Measurements from ENCODE around the gene BRD3. TPM values are rescaled to one million over a fixed set of nuclear protein-coding genes. Genes with fewer than 3 reads are reported as not detected.
"Not testable (repeated sequence)": the region's sequence is repeated elsewhere in the genome, so short reads cannot be mapped to it uniquely, and the experiment has no call there.

BRD3 gene
- 46.8 TPM for polyA plus RNA-seq (2013, experiment 1 of 2)
- polyA plus RNA-seq (2013, experiment 2 of 2), result 35.2 TPM

DNA sequence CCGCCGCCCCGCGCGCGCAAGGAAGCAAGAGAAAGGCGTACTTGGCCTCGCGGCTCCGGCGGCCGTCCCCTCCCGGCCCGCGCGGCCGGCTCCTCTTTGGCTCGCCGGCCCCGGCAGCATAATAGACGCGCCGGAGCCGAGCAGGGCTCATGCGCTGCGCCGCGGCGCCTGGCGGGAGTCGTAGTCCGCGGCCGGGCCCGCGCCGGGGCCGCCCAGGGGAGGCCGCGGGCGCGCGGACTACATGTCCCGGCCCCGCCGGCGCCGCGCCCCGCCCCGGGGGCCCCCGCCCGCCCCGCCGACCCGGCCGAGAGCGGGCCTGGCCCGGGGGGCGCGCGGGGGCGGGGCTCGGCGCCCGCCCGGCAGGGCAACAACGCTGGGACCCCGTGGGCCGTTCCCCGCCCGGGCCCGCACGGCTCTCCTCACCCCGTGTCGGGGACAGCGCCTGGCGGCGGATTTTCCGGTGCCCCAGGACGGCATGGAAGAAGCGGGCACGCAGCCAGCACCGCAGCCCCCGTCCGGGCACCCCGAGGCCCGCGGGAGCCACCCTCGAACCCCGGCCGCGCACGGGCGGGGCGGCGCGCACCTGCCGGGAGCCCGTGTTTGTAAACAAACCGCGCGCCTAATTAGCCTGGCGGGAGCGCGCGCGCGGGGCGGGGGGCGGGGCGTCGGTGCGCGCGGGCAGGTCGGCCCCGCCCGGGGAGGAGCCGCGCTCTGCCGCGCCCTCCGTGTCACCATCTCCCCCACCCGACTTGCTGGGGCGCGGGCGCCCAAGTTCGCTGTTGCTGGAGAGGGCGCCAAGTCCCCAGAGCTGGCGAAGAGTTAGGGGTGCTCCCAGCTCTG is at the start of gene BRD3:
Gene BRD3, minus strand, starts transcription at position 123 of the 840 bp plus-strand sequence. CDS start 14,549 bp downstream, outside the sequence.
- H3K27ac ChIP-seq (ENCODE audit: low read depth, low read length, severe bottlenecking), result peak within 1 kb of the TSS; percentile 86
- WGBS, 2 experiments (ENCODE audit: insufficient coverage in 2 of 2), result 0% methylated on average over 25 to 77 of the region's 131 CpGs
- peaks cover 2% of the 10 kb centered on the region for H3K4me1 ChIP-seq (ENCODE audit: control insufficient read depth, insufficient read depth, low read length, poor library complexity, severe bottlenecking)
- peak within 1 kb of the TSS; percentile 92 for H3K4me3 ChIP-seq (ENCODE audit: extremely low read depth, insufficient read depth, low read length, poor library complexity, severe bottlenecking)
- peaks cover 4% of the 10 kb centered on the region for H3K36me3 ChIP-seq (ENCODE audit: control insufficient read depth, insufficient read depth, low read length)
- H3K9me3 ChIP-seq (ENCODE audit: control insufficient read depth, low read length), result peaks cover 5% of the 10 kb centered on the region

DNA sequence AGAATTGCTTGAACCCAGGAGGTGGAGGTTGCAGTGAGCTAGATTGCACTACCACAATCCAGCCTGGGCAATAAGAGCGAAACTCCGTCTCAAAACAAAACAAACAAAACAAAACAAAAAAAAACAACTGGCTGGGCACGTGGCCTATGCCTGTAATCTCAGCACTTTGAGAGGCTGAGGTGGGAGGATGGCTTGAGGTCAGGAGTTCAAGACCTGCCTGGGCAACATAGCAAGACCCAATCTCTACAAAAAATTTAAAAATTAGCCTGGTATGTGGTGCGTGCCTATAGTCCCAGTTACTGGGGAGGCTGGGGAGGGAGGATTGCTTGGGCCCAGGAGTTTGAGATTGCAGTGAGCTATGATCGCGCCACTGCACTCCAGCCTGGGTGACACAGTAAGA is 44.7 kb upstream of the BRD3 start:
- no peaks in the 10 kb centered on the region for H3K36me3 ChIP-seq (ENCODE audit: control insufficient read depth, insufficient read depth, low read length)
- no peaks in the 10 kb centered on the region for H3K9me3 ChIP-seq (ENCODE audit: control insufficient read depth, low read length)
- H3K4me1 ChIP-seq (ENCODE audit: control insufficient read depth, insufficient read depth, low read length, poor library complexity, severe bottlenecking), result no peaks in the 10 kb centered on the region
- H3K4me3 ChIP-seq (ENCODE audit: extremely low read depth, insufficient read depth, low read length, poor library complexity, severe bottlenecking), result no peak overlapping the region
- 88% methylated on average over 1 of the region's 6 CpGs; no CpG with 5 or more reads in 1 of the 2 experiments for WGBS, 2 experiments (ENCODE audit: insufficient coverage in 2 of 2)
- H3K27ac ChIP-seq (ENCODE audit: low read depth, low read length, severe bottlenecking), result no peak overlapping the region

DNA sequence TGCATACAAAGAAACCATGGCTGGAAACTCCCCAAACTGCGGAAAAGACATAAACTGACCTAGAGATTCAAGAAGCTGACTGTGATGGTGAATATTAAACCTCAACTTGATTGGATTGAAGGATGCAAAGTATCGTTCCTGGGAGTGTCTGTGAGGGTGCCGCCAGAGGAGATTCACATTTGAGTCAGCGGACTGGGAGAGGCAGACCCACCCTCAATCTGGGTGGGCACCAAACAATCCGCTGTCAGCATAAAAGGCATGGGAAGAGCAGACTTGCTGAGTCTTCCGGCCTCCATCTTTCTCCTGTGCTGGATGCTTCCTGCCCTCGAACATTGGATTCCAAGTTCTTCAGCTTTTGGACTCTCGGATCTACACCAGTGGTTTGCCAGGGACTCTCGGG is 43.2 kb upstream of the BRD3 start:
- 83 to 89% methylated on average over 8 to 9 of the region's 9 CpGs for WGBS, 2 experiments (ENCODE audit: insufficient coverage in 2 of 2)
- Histone ChIP-seq H3K27ac (ENCODE audit: low read depth, low read length, severe bottlenecking) (no peak overlapping the region), H3K9me3 (ENCODE audit: control insufficient read depth, low read length) (no peaks in the 10 kb centered on the region), H3K4me1 (ENCODE audit: control insufficient read depth, insufficient read depth, low read length, poor library complexity, severe bottlenecking) (no peaks in the 10 kb centered on the region), H3K36me3 (ENCODE audit: control insufficient read depth, insufficient read depth, low read length) (no peaks in the 10 kb centered on the region), H3K4me3 (ENCODE audit: extremely low read depth, insufficient read depth, low read length, poor library complexity, severe bottlenecking) (no peak overlapping the region)

DNA sequence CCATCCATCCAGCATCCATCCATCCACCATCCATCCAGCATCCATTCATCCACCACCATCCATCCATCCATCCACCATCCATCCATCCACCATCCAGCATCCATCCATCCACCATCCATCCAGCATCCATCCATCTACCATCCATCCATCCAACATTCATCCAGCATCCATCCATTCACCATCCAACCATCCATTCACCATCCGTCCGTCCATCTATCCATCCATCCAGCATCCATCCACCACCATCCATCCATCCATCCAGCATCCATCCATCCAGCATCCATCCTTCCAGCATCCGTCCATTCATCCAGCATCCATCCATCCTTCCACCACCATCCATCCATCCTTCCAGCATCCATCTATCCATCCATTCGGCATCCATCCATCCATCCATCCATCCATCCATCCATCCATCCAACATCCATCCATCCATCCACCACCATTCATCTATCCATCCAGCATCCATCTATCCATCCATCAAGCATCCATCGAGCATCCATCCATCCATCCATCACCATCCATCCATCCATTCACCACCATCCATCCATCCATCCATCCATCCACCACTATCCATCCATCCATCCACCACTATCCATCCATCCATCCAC is 35.7 kb upstream of the BRD3 start:
- Histone ChIP-seq H3K4me3 (ENCODE audit: extremely low read depth, insufficient read depth, low read length, poor library complexity, severe bottlenecking) (no peak overlapping the region), H3K36me3 (ENCODE audit: control insufficient read depth, insufficient read depth, low read length) (no peaks in the 10 kb centered on the region), H3K9me3 (ENCODE audit: control insufficient read depth, low read length) (no peaks in the 10 kb centered on the region), H3K27ac (ENCODE audit: low read depth, low read length, severe bottlenecking) (no peak overlapping the region), H3K4me1 (ENCODE audit: control insufficient read depth, insufficient read depth, low read length, poor library complexity, severe bottlenecking) (no peaks in the 10 kb centered on the region)
- WGBS, 2 experiments (ENCODE audit: insufficient coverage in 2 of 2), result 64 to 70% methylated on average over 4 to 5 of the region's 5 CpGs

DNA sequence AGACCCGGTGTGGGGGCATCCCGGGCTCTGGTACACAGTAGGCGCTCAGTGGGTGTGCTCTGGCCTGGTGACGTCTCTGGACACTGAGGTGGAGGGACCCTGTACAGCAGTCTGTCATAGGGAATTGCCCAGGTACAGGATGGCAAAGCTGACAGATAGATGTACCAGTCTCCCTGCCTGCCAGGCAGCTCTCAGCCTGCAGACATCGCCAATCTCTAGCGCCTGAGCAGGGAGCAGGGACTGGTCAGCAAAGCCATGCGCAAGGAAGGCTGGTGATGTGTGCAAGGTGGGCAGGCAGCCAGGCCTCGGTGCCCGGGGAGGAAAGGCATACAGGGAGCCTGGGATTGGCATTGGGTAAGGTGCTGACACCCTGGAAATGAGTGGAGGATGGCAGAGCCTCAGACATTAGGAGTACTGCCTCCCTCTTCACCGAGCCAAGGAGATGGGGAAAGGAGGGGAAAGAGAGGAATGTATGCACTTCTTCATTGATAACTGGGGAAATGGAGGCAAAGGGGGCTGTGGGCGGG is 33.9 kb upstream of the BRD3 start:
- 86 to 90% methylated on average over 10 of the region's 11 CpGs for WGBS, 2 experiments (ENCODE audit: insufficient coverage in 2 of 2)

DNA sequence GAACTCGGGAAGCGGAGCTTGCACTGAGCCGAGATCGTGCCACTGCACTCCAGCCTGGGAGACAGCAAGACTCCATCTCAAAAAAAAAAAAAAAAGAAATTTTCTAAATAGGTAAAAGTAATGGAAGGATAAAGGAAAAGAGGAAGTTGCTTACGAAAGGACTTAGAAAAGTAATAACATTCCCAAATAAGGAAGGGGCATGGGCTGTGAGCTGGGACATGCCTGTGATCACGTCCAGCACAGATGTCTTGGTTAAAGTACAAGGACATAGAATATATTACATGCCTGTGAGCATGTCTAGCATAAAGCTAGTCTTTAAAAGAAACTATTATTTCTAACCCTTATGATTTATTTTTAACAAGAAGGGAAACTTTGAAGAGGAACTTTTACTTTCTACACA is 33.3 kb upstream of the BRD3 start:
- H3K4me1 ChIP-seq (ENCODE audit: control insufficient read depth, insufficient read depth, low read length, poor library complexity, severe bottlenecking); H3K27ac ChIP-seq (ENCODE audit: low read depth, low read length, severe bottlenecking); H3K4me3 ChIP-seq (ENCODE audit: extremely low read depth, insufficient read depth, low read length, poor library complexity, severe bottlenecking); H3K36me3 ChIP-seq (ENCODE audit: control insufficient read depth, insufficient read depth, low read length); H3K9me3 ChIP-seq (ENCODE audit: control insufficient read depth, low read length): not testable (repeated sequence)
- WGBS, 2 experiments (ENCODE audit: insufficient coverage in 2 of 2), result no CpG with 5 or more reads among the region's 6 CpGs

More for the DNA sequence above, 33.9 kb upstream of the BRD3 start:
- Histone ChIP-seq H3K27ac (ENCODE audit: low read depth, low read length, severe bottlenecking) (no peak overlapping the region), H3K4me3 (ENCODE audit: extremely low read depth, insufficient read depth, low read length, poor library complexity, severe bottlenecking) (no peak overlapping the region), H3K4me1 (ENCODE audit: control insufficient read depth, insufficient read depth, low read length, poor library complexity, severe bottlenecking) (no peaks in the 10 kb centered on the region), H3K9me3 (ENCODE audit: control insufficient read depth, low read length) (no peaks in the 10 kb centered on the region), H3K36me3 (ENCODE audit: control insufficient read depth, insufficient read depth, low read length) (no peaks in the 10 kb centered on the region)

DNA sequence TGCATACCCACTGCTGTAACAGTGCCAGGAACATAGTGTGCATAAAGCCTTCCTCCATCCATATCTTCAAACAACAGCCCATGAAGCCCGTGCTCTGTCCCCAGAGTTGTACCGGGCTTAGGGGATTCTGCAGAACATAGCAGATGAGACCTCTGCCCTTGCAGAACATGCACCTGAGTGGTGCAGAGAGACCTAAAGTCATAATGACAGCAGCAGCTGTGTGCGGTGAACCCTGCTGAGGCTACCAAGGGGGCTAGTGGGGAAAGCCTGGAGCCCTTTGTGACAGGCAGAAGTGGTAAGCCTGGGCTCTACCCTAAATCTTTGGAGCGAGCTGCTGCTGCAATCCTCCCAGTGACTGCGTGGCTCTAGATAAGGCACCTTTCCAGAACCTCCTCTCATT is 32.2 kb upstream of the BRD3 start:
- H3K36me3 ChIP-seq (ENCODE audit: control insufficient read depth, insufficient read depth, low read length), result no peaks in the 10 kb centered on the region
- 84 to 96% methylated on average over 3 to 5 of the region's 5 CpGs for WGBS, 2 experiments (ENCODE audit: insufficient coverage in 2 of 2)
- H3K9me3 ChIP-seq (ENCODE audit: control insufficient read depth, low read length), result no peaks in the 10 kb centered on the region
- H3K4me1 ChIP-seq (ENCODE audit: control insufficient read depth, insufficient read depth, low read length, poor library complexity, severe bottlenecking), result no peaks in the 10 kb centered on the region
- H3K27ac ChIP-seq (ENCODE audit: low read depth, low read length, severe bottlenecking), result no peak overlapping the region
- no peak overlapping the region for H3K4me3 ChIP-seq (ENCODE audit: extremely low read depth, insufficient read depth, low read length, poor library complexity, severe bottlenecking)

DNA sequence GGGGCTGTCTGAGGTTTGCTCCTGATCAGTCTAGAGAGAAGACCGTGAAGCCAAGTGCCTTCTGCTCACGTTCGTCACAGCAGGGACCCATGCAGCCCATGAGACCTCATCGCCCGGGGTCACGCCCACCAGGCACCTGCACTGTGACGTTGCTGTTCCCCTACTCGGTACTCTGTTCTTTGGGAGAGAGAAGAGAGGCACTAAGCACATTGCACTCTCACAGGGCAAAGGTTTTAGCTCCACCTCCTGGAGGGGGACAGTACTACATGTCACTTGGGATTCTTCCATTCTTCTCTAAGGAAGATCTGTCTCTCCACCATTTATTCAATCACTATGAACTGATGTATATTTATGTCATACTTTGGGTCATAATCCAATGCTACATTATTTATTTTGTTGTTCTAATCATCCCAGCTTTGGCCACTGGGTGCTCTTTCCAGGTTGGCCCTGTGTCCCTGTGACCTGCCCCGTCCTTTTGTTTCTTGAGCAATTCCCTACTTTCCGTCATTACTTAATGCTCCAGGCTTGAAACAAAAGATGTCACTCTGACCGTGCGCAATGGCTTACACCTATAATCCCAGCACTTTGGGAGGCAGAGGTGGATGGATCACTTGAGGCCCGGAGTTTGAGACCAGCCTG is 31.4 kb upstream of the BRD3 start:
- no peaks in the 10 kb centered on the region for H3K9me3 ChIP-seq (ENCODE audit: control insufficient read depth, low read length)

DNA sequence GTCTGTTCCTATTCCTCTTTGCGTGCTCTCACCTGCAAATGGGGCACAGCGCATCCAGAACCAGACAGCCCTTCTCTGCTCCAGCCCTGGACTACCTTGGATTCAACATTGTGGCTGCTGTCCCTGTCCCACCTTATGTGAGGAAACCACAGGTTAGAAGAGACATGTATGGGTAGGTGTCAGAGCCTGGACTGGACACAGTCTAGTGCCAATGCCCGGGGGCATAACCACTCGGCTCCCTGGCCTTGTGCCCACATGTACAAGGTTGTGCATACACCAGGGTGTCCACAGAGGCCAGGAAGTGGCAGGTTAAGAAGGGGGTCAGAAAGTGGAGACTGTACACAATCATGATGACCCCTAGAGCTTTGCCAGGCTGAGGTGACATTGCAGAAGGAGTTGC is 22.1 kb upstream of the BRD3 start:
- H3K27ac ChIP-seq (ENCODE audit: low read depth, low read length, severe bottlenecking), result no peak overlapping the region
- no peaks in the 10 kb centered on the region for H3K9me3 ChIP-seq (ENCODE audit: control insufficient read depth, low read length)
- no peaks in the 10 kb centered on the region for H3K36me3 ChIP-seq (ENCODE audit: control insufficient read depth, insufficient read depth, low read length)
- H3K4me3 ChIP-seq (ENCODE audit: extremely low read depth, insufficient read depth, low read length, poor library complexity, severe bottlenecking), result no peak overlapping the region
- H3K4me1 ChIP-seq (ENCODE audit: control insufficient read depth, insufficient read depth, low read length, poor library complexity, severe bottlenecking), result no peaks in the 10 kb centered on the region
- WGBS, 2 experiments (ENCODE audit: insufficient coverage in 2 of 2), result 91 to 94% methylated on average over 4 of the region's 4 CpGs

More for the DNA sequence above, 31.4 kb upstream of the BRD3 start:
- H3K4me1 ChIP-seq (ENCODE audit: control insufficient read depth, insufficient read depth, low read length, poor library complexity, severe bottlenecking), result no peaks in the 10 kb centered on the region
- no peak overlapping the region for H3K4me3 ChIP-seq (ENCODE audit: extremely low read depth, insufficient read depth, low read length, poor library complexity, severe bottlenecking)
- H3K27ac ChIP-seq (ENCODE audit: low read depth, low read length, severe bottlenecking), result no peak overlapping the region
- WGBS, 2 experiments (ENCODE audit: insufficient coverage in 2 of 2), result 44 to 57% methylated on average over 4 to 6 of the region's 13 CpGs
- no peaks in the 10 kb centered on the region for H3K36me3 ChIP-seq (ENCODE audit: control insufficient read depth, insufficient read depth, low read length)

DNA sequence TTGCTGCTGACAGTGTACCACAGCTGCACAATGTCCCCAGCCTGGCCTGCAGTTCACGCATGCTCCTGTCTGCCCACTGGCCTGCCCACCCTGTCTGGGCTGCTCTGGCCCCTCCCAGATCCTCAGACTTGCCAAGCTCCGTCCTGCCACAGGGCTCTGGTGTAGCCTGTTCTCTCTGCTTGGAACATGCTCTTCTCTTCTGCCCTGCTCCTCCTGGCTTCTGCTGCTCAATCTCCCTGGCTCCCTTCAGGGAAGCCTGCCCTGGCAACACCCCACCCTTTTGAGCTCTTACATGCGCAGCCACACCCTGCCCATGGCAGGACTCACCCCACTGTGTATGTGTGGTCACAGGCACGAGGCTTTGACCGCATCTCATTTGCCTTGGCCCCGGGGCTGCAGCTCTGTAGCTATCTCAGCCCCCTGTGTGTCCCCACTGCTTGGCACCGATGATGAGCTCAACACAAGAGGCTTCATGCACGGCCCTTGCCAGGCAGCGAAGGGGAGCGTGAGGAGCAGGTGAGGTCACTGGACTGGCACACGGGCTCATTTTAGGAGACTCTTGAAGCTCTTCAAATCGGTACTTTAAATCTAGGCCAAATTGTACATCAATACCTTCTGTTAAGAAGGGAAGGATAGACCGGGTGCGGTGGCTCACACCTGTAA is 20.4 kb upstream of the BRD3 start:
- Histone ChIP-seq H3K4me1 (ENCODE audit: control insufficient read depth, insufficient read depth, low read length, poor library complexity, severe bottlenecking) (no peaks in the 10 kb centered on the region), H3K27ac (ENCODE audit: low read depth, low read length, severe bottlenecking) (no peak overlapping the region), H3K9me3 (ENCODE audit: control insufficient read depth, low read length) (no peaks in the 10 kb centered on the region), H3K36me3 (ENCODE audit: control insufficient read depth, insufficient read depth, low read length) (no peaks in the 10 kb centered on the region), H3K4me3 (ENCODE audit: extremely low read depth, insufficient read depth, low read length, poor library complexity, severe bottlenecking) (no peak overlapping the region)
- WGBS, 2 experiments (ENCODE audit: insufficient coverage in 2 of 2), result 83 to 89% methylated on average over 9 to 12 of the region's 14 CpGs

Data from mesodermal cell (in vitro differentiated cells).